ES-I3 (cell line): ENCODE data around the gene CD44.
A peak's percentile ranks its signal among the peaks of the same experiment; 100 is the strongest.
"Not testable (repeated sequence)": the region's sequence is repeated elsewhere in the genome, so short reads cannot be mapped to it uniquely, and the experiment has no call there.

Experiments used
- H3K36me3 ChIP-seq: 2 replicates; pipeline ENCODE4 v1.6.1; 2013; ENCODE audit warnings: mild to moderate bottlenecking, low read length, control low read depth, moderate library complexity; ENCODE audit not compliant: insufficient read depth
- H3K4me1 ChIP-seq: 2 replicates; pipeline ENCODE4 v1.6.1; 2013; ENCODE audit warnings: mild to moderate bottlenecking, control low read depth, low read length; ENCODE audit not compliant: insufficient read depth
- H3K9ac ChIP-seq: 2 replicates; pipeline ENCODE4 v1.6.1; 2013; ENCODE audit warnings: low read depth, mild to moderate bottlenecking, low read length, moderate library complexity
- H3K9me3 ChIP-seq: 2 replicates; pipeline ENCODE4 v1.6.1; 2013; ENCODE audit warnings: mild to moderate bottlenecking, low read length, moderate library complexity; ENCODE audit not compliant: control insufficient read depth, insufficient read depth

The CD44 gene

DNA sequence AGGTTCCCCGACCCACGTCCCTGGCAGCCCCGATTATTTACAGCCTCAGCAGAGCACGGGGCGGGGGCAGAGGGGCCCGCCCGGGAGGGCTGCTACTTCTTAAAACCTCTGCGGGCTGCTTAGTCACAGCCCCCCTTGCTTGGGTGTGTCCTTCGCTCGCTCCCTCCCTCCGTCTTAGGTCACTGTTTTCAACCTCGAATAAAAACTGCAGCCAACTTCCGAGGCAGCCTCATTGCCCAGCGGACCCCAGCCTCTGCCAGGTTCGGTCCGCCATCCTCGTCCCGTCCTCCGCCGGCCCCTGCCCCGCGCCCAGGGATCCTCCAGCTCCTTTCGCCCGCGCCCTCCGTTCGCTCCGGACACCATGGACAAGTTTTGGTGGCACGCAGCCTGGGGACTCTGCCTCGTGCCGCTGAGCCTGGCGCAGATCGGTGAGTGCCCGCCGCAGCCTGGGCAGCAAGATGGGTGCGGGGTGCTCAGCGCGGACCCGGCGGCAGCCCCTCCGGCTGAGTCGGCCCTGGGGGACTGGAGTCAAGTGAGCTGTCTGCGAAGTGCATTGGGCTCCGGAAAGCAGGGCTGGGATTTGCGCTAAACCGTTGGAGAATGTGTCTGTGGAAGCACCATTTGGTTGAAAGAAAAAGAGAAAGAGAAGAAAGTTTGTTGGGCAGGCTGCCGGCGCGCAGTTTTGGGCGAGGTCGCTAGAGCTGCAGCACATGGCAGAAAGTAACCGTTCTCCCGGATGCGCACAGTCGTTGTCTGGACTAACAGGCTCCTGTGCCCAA is at the start of gene CD44:
CD44 (plus strand) TSS at position 229 of the 779 bp plus-strand sequence; CDS start at position 362, 133 bp downstream.
- Histone ChIP-seq H3K9me3 (no peaks in the 10 kb centered on the region), H3K4me1 (peaks cover 9% of the 10 kb centered on the region; the same call in 1 of the 2 replicates), H3K9ac (peak within 1 kb of the TSS; percentile 85), H3K36me3 (no peaks in the 10 kb centered on the region)

- Histone ChIP-seq H3K9me3 (no peaks in the 10 kb centered on the region), H3K9ac (no peak overlapping the region), H3K36me3 (no peaks in the 10 kb centered on the region), H3K4me1 (no peaks in the 10 kb centered on the region)
Observed at GRCh38 chr11:35089666-35090065, 49.3 kb upstream of the CD44 start.

DNA sequence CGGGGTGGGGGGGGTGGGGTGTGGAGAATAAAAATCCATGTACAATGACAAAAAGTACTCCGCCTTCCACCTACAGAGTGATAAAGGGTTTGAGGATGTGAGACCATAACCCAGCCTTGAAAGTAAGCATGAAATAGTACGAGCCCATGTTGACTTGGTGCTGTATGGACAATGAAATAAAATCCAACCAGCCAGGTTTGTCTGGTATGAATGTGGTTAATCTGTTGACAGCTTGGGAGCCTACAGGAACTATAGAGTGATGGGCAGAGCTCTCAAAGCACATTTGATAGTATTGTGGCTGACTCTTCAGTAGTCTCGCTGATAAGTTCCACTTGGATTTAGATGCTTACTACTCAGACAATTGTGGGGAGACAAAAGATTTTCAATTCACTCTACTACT is 48.8 kb upstream of the CD44 start:
- Histone ChIP-seq H3K36me3 (no peaks in the 10 kb centered on the region), H3K9me3 (no peaks in the 10 kb centered on the region), H3K4me1 (no peaks in the 10 kb centered on the region), H3K9ac (no peak overlapping the region)

GRCh38 chr11:35090991-35091390 is 48.0 kb upstream of the CD44 start:
- H3K9ac ChIP-seq, H3K9me3 ChIP-seq, H3K4me1 ChIP-seq, H3K36me3 ChIP-seq: not testable (repeated sequence)

- H3K36me3 ChIP-seq: no peaks in the 10 kb centered on the region
- no peaks in the 10 kb centered on the region for H3K9me3 ChIP-seq
- peaks cover 6% of the 10 kb centered on the region; the same call in 1 of the 2 replicates for H3K4me1 ChIP-seq
- H3K9ac ChIP-seq: no peak overlapping the region
Observed at GRCh38 chr11:35096723-35097122, 42.2 kb upstream of the CD44 start.

DNA sequence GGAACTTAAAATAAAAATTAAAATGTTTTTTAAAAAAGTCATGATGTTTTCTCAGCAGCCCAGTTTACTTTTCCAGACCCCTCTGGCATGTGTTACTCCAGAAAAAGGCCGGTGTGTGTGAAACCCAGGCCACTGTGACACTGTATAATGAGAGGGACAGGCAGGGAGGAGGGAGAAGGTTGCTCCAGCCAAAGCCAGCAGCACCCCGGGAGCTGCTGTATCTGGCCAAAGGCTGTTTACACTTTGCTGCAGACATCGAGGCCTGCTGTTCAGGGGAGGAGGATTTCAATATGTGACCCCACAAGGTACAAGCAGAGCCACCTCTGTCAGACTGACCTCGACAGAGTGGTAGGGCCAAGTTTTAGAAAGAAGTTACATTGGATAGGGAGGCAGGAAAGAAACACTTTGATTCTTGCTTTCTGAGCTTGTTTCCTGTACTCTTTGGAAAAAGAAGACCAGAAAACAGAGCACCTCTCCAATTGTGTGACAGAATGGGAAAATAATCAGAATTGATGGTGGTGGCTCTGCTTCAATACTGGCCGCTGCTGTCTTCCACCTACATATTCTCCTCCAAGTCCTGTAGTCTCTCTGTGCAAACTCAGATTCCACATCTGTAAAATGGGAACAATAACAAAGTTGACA is 41.0 kb upstream of the CD44 start:
- no peaks in the 10 kb centered on the region for H3K9me3 ChIP-seq
- peaks cover 6% of the 10 kb centered on the region; the same call in 1 of the 2 replicates for H3K4me1 ChIP-seq
- H3K9ac ChIP-seq: no peak overlapping the region
- no peaks in the 10 kb centered on the region for H3K36me3 ChIP-seq

GRCh38 chr11:35098855-35099254 is 40.1 kb upstream of the CD44 start:
- Histone ChIP-seq H3K9ac (no peak overlapping the region), H3K36me3 (no peaks in the 10 kb centered on the region), H3K9me3 (no peaks in the 10 kb centered on the region), H3K4me1 (peaks cover 6% of the 10 kb centered on the region; the same call in 1 of the 2 replicates)

DNA sequence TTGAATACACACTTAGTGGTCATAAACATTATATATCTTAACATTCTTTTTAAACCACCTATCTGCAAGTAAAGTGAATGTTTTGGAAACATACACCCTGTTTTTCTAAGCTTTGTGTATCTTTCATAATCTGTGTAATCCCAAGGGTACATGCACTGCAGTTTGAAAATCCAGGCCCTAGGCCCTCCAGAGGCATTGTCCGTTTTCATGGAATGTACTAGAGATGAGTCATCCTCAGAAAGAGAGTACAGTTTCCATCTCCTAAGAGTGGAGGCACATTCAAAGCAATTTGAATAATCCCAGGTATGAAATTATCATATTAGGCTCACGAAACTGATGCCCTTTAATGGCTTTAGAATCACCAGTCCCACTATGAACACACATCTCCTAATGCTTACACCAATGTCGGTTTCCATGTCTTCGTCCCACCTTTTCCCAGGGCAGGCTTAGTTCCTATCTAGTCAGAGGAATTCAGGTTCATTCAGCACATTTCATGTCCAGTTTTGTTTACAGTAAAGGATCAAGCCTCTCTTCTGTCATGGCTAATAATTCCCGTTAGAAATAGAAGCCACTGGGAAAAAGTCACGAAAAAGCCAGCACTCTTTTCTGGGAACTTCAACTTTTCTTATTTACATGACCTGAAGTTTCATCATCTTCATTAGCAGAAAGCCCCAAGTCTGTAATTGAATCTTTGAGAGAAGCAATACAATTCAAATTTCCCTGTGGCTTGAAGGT is 39.5 kb upstream of the CD44 start:
- Histone ChIP-seq H3K9me3 (no peaks in the 10 kb centered on the region), H3K36me3 (no peaks in the 10 kb centered on the region), H3K4me1 (peaks cover 6% of the 10 kb centered on the region; the same call in 1 of the 2 replicates), H3K9ac (no peak overlapping the region)

DNA sequence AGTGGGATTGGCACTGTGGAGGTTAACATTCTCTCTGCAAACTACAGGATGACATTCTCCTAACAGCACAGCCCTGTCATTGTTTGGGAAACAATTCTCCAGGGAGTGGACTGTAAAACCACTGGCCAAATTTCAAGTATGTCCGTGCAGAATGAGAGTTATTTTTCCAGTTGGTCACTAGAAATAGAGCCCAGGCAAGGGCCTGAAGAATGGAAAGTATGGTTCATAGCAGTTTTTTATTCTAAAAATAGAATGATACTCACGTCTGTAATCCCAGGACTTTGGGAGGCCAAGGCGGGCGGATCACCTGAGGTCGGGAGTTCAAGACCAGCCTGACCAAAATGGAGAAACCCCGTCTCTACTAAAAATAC is 39.0 kb upstream of the CD44 start:
- H3K36me3 ChIP-seq: no peaks in the 10 kb centered on the region
- H3K9ac ChIP-seq: no peak overlapping the region
- peaks cover 6% of the 10 kb centered on the region; the same call in 1 of the 2 replicates for H3K4me1 ChIP-seq
- H3K9me3 ChIP-seq: no peaks in the 10 kb centered on the region

- Histone ChIP-seq H3K36me3 (no peaks in the 10 kb centered on the region), H3K9me3 (no peaks in the 10 kb centered on the region), H3K4me1 (peaks cover 6% of the 10 kb centered on the region; the same call in 1 of the 2 replicates), H3K9ac (no peak overlapping the region)
Observed at GRCh38 chr11:35101223-35101622, 37.7 kb upstream of the CD44 start.

DNA sequence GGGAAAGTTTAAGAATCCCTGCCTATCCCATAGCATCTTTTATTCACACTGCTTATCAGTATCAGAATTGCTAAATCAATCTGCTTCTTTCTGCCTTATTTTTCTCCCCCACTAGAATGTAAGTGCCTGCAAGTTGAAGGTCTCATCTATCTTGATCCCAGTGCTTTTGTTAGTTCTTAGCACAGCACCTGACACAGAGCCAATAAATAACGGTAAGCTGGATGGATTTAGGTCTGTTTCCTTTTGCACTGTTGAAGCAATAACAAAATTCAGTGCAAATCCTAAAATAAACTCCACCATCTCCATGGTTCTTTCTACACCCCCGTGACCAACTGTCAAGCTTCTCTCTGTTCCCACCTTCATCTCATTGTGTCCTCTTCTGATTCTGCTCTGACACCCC is 36.7 kb upstream of the CD44 start:
- H3K9ac ChIP-seq: no peak overlapping the region
- no peaks in the 10 kb centered on the region for H3K36me3 ChIP-seq
- H3K9me3 ChIP-seq: no peaks in the 10 kb centered on the region
- peaks cover 6% of the 10 kb centered on the region; the same call in 1 of the 2 replicates for H3K4me1 ChIP-seq

DNA sequence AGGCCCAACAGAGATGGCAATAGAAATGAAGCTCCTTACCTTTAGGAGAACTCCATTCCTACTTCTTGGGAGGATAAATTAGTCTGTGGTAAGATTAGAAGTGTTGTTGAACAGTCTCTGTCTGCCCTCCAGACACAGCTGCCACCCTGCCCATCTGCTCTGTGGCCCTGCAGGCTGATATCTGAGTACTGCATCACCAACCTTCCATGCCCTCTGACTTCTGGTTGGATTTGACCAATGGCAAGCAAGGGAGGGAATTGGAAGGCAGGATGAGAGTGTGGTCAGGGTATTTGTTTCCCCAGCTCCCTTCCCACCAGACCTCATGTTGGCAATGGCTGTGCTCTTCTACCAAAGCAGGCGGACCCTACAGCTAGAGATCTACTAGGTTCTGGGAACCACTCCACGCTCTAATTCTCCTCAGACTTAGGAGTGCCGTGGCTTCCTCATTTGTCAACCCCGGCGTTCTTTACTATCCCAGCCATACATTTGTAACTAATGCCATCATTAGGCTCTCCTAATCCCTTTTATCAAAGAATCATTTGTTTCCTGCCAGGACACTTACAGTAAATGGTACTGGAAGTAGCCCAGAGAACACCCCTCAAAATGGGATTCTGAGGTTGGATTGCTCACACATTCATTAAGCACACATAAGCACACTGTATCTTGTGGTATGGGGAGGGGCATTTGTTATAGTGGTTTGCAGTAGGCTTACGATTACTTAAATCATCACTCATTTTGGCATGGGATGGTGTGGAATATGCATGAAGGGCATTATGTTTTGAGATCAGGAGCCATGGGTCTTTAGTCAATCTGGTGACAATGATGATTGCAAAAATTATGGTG is 35.4 kb upstream of the CD44 start:
- Histone ChIP-seq H3K9ac (no peak overlapping the region), H3K9me3 (no peaks in the 10 kb centered on the region), H3K36me3 (no peaks in the 10 kb centered on the region), H3K4me1 (peaks cover 6% of the 10 kb centered on the region; the same call in 1 of the 2 replicates)

- no peak overlapping the region for H3K9ac ChIP-seq
- peaks cover under 1% of the 10 kb centered on the region; the same call in 1 of the 2 replicates for H3K4me1 ChIP-seq
- H3K36me3 ChIP-seq: no peaks in the 10 kb centered on the region
- H3K9me3 ChIP-seq: no peaks in the 10 kb centered on the region
Observed at GRCh38 chr11:35104655-35105054, 34.3 kb upstream of the CD44 start.
